ENCODE measurements around the gene POLN.

POLN gene

GRCh38 chr4:2103127-2103842 lies 138.6 kb downstream of the POLN start:
- DNase-seq, result no peak

- DNase-seq, result no peak
Observed at GRCh38 chr4:2102045-2102883, 139.7 kb downstream of the POLN start.

DNA sequence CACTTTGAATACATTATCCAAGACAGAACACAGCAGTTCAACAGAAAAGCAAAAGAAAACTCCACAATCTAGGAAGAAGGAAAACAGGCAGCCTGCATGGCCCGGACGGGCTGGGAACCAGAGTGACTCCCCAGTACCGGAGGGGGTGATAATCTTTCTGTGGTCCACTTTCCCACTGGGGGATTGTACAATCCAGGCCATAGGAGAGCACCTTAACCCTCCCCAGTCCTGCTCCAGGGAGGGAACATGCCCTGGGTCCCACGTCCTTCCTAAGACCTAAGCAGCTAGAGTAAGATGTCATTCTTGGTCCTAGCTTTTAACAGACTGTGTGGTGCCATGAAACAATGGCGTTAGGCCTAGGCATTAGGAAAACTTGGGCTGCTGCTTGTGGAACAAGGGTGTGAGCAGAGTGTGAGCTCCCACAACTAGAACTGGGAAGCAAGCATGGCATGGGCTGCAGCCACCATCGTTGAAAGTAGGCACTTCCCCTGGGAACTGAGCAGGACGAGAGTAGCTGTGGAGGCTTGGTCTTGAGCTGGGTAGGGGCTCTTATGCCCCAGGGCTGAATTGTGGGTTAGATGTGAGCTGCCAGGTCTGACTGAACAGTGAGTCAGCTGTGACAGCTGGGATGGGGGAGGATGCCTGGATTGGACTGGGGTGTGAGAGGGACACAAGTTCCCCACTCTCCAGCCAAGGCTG lies 140.4 kb downstream of the POLN start:
- no peak for DNase-seq

DNA sequence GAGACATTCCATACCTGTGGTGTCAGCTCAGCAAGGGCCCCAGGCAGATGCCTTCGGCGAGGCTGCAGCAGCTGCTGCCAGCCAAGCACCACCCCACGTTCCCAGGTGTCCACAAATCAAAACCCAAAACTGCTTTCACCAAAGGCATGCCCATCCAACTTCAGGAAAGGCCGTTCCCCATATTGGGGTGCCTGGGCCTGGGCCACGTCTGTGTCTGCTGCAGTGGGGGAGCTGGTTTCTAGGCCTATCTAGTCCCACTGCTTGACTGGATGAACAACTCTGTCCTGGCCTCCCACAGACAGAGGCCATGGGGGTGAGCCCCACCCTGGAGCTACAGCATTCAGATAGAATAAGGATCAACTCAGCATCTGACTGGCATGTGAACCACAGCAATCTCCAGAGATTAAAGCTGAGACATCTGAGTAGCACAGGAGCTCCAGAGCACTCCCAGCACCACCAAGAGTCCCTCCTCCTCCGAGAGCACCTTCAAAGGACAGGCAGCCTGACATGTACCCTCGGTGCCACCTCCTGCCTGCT lies 145.8 kb downstream of the POLN start:
- no peak for DNase-seq

GRCh38 chr4:2095236-2096072 lies 146.5 kb downstream of the POLN start:
- no peak for DNase-seq

DNA sequence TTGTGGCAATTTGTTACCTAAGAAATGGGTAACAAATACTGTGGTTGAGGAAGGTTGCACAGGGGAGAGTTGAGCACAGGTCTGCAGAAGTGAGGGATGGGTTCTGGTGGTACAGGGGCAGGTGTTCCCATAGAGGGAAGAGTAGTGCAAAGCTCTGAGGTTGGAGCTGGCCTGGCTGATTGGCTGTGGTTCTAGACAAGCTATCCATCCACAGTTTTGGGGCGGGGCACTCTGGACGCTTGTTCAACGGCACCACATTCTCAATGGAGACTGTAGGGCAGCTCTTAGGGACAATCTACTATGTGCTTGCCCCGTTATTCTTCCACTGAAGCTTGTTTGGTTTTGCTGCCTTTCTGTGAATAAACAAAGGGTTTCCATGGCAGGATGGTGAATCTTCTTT lies 147.4 kb downstream of the POLN start:
- no peak for DNase-seq

DNA sequence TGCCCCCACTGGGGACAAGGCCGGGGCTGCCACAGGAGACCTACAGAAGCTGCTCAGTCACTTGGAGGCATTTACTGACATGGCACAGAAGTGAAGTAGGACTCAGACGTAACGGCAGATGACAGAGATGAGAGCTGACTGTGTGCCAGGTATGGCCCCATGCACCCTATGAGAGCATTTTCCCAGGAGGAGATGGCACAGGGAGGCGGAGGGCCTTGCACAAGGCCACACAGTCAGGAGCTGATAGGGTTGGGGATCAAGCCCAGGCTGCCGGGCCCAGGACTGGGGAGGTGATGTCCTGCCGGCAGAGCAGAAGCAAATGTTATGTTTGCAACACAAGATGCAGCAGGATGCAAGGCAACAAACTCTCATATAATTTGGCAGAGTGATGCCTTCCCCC lies 148.7 kb downstream of the POLN start:
- DNase-seq, result no peak

DNA sequence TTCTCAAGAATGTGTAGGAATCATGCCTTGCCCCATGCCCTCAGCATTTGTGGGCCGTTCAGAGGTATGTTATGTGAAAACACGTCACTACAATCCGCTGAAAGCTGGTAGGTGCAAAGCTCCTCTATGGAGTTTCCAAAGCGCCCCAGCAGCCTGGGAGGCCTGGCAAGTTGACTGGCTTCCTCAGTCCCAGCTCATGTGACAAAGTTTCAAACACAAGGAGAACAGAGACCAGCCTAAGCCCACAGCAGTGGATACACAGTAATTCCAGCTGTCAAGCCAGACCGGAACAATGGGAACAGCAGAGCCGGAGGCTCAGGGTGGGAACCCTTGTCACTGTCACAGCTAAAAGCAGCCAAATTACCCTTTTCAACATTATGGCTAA lies 149.3 kb downstream of the POLN start:
- no peak for DNase-seq

- DNase-seq, result no peak
Observed at GRCh38 chr4:2091990-2092668, 149.8 kb downstream of the POLN start.

DNA sequence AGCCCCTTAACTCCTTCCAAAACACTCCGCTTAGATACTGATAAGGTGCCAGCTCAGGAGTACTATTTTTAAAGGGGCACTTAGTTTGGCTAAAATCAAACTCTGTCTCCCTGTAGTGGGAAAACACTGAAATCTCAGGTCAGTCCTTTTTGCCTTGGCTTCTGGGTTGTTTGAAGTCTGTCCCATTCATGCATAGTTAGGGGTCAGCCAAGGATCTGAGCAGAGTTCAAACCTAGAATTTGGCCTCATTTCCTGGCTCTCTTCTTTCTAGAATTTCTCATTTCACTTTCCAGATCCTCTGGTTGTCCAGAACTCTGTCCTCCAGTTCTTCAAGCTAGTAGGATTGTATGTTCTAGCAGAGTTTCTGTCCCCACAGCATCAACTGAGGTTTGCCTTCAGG lies 151.3 kb downstream of the POLN start:
- no peak for DNase-seq

DNA sequence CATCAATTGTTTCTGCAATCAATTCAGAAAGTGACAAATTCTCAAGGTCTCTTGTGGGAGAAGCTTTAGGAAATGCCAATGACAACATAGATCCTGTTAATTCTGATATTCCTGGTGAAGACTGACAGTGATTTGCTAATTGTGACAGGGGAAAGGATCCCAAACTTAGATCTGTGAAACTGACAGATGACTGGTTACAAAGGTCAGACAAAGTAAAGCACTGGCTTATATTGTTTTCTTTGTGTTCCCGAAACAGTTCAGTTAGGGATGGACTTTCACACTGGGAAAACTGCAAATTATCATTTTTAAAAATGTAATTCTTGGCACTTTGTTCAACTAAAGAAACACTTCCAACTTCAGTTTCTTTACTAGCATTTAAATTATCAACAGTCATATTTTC lies 152.7 kb downstream of the POLN start:
- DNase-seq, result no peak

- DNase-seq, result no peak
Observed at GRCh38 chr4:2087170-2087569, 154.8 kb downstream of the POLN start.

DNA sequence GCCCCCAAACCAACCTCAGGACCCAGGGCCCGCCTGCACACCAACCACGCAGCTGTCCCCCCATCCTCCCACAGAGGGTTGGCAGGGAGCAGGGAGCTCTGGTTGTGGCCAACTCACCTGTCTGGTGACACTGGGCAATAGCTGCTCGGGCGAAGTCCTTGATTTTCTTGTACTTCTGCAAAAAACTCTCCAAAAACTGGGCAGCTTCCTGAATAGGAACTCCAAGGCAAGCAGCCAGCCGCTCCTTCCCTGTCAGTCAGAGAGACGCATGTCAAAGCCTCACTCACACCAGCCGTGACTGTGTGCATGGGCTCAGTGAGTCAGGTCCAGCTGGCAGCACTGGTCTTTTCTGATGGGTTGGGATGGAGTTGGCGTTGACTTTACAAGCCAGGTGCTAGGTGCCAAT lies 156.4 kb downstream of the POLN start:
- no peak for DNase-seq

- DNase-seq, result no peak
Observed at GRCh38 chr4:2084316-2084715, 157.6 kb downstream of the POLN start.

- DNase-seq, result no peak
Observed at GRCh38 chr4:2083826-2084160, 158.1 kb downstream of the POLN start.

DNA sequence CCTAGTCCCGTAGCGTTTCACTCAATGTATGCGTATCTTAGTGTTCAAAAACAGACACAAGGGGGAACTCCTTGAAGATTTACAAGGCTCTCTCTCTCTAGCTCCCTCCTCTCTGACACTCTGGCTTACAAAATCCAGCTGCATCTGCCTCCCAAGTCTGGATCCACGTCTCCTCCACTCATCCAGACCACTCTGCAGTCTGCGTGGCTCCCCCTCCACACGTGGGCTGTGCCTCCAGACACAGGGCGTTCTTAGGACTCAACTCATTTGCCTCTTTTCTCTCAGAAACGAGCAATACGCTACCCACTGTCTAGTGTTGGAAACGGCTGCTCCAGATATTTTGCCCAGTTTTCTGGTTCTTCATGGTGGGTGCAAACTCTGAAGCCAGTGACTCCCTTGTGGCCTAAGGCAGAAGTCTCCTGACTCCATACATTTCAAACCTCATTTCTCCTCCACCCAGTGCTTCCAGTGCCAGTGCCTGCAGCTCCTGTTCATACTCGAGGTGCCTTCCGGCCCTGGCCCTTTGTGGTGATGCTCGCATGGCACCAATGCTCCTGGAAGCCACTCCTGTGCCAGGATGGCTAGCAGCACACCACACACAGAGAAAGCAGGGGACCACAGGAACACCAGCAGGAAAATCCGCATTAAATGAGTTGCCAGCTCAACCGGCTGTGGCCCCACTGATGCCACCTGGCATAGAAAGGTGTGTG lies 158.7 kb downstream of the POLN start:
- no peak for DNase-seq

DNA sequence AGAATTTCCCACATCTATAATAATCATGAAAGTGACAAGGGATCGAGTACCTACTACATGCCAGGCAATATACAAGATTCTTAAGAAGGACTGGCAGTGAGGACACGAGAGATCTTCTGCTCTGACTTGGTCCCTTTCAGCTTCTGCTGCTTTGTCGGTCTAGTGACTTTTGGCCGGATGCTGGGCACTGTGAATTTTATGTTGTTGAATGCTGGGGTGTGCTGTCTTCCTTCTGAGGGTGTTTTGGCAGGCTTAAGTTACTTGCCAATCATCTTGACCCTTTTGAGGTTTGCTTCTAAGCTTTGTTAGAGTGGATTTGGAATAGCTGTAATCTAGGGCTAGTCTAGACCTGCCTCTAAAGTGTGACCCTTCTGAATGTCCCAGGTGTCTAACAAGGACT lies 159.3 kb downstream of the POLN start:
- no peak for DNase-seq

DNA sequence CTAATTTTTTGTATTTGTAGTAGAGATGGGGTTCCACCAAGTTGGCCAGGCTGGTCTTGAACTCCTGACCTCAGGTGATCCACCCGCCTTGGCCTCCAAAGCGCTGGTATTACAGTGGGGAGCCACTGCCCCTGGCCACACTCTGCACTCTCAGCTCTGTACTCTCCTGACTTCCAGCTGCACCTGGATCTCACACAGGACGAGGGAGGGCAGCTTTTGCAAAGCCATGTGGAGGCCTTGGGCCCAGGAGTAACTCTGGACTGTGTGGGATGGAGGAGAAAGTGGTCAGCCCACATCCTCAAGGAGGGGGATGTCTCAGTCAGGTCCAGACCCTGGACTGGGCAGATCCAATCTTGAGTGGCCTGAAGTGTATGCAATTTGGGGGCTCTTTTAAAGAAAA lies 159.8 kb downstream of the POLN start:
- no peak for DNase-seq

- no peak for DNase-seq
Observed at GRCh38 chr4:2081540-2081939, 160.4 kb downstream of the POLN start.

- DNase-seq, result no peak
Observed at GRCh38 chr4:2080429-2081300, 161.3 kb downstream of the POLN start.

DNA sequence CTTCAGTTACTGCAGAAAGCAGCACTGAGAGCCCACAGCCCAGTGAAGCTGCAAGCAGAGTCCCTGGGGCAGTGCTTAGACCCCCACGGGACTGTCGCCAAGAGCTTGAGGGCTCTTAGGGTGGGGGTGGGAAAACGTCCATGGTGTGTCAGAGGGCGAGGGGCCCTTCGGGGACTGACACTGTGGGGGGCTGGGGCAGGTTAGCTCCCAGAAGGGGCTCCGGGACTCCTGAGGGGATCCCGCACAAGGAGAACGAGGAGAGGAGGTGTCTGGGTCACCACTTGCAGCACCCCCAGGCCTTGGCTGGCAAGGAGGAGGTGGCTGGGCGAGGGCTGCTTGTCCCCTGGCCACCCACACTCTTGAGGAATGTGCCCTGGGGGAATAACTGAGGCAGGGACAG lies 162.0 kb downstream of the POLN start:
- no peak for DNase-seq
